Neural progenitor cell (in vitro differentiated cells): Measurements from ENCODE around the gene KHNYN. TPM values are rescaled to one million over a fixed set of nuclear protein-coding genes. Genes with fewer than 3 reads are reported as not detected.

Experiments used
- DNase-seq: peaks from one replicate; pipeline ENCODE4 v3.0.0-alpha.2; 2016; ENCODE audit warnings: low spot score
- H2AFZ ChIP-seq: fragments of 200-600 bp; sonication (generic); replicated peaks from 2 replicates; pipeline ENCODE4 v1.6.1; 2016; ENCODE audit warnings: antibody characterized with exemption
- H3F3A ChIP-seq: fragments of 200-600 bp; sonication (generic); 2 replicates; pipeline ENCODE4 v1.6.1; 2016; ENCODE audit warnings: antibody characterized with exemption, low read depth
- H3K27ac ChIP-seq: fragments of 200-600 bp; sonication (generic); 2 replicates; pipeline ENCODE4 v1.5.1; 2016; ENCODE audit warnings: mild to moderate bottlenecking
- H3K27me3 ChIP-seq: fragments of 200-600 bp; sonication (generic); 2 replicates; pipeline ENCODE4 v1.6.1; 2016; ENCODE audit warnings: mild to moderate bottlenecking, moderate library complexity
- H3K36me3 ChIP-seq: fragments of 200-600 bp; sonication (generic); 2 replicates; pipeline ENCODE4 v1.5.1; 2016
- H3K4me1 ChIP-seq: fragments of 200-600 bp; sonication (generic); 2 replicates; pipeline ENCODE4 v1.6.1; 2016; ENCODE audit warnings: mixed run types
- H3K4me2 ChIP-seq: fragments of 200-600 bp; sonication (generic); 2 replicates; pipeline ENCODE4 v1.6.1; 2016
- H3K4me3 ChIP-seq: fragments of 200-600 bp; sonication (generic); 2 replicates; pipeline ENCODE4 v1.5.1; 2016
- H3K79me2 ChIP-seq: fragments of 200-600 bp; sonication (generic); 2 replicates; pipeline ENCODE4 v1.6.1; 2016; ENCODE audit warnings: low read depth
- H3K9ac ChIP-seq: fragments of 200-600 bp; sonication (generic); 2 replicates; pipeline ENCODE4 v1.6.1; 2016
- H3K9me3 ChIP-seq: fragments of 200-600 bp; sonication (generic); 2 replicates; pipeline ENCODE4 v1.5.1; 2016; ENCODE audit warnings: low read depth
- H4K20me1 ChIP-seq: fragments of 200-600 bp; sonication (generic); 2 replicates; pipeline ENCODE4 v1.6.1; 2016; ENCODE audit warnings: low read depth
- H3K27ac Mint-ChIP-seq: 3 replicates; pipeline ENCODE4 v1.8.0; 2021; ENCODE audit warnings: mixed read lengths
- H3K27me3 Mint-ChIP-seq: 2 replicates; pipeline ENCODE4 v1.8.0; 2022; ENCODE audit warnings: low read depth, mild to moderate bottlenecking, inconsistent platforms, moderate library complexity, mixed read lengths; ENCODE audit not compliant: insufficient read depth
- H3K36me3 Mint-ChIP-seq: 3 replicates; pipeline ENCODE4 v1.8.0; 2021; ENCODE audit warnings: mixed read lengths
- H3K4me1 Mint-ChIP-seq: 3 replicates; pipeline ENCODE4 v1.8.0; 2021; ENCODE audit warnings: mixed read lengths
- H3K4me3 Mint-ChIP-seq: 3 replicates; pipeline ENCODE4 v1.8.0; 2021; ENCODE audit warnings: mild to moderate bottlenecking, moderate library complexity, mixed read lengths
- H3K9me3 Mint-ChIP-seq: 3 replicates; pipeline ENCODE4 v1.8.0; 2020; ENCODE audit warnings: mixed read lengths
- CTCF ChIP-seq: fragments of 200-600 bp; sonication (generic); IDR thresholded peaks from 2 replicates; pipeline ENCODE4 v1.5.1; 2017; ENCODE audit warnings: antibody characterized with exemption, mild to moderate bottlenecking
- EZH2 ChIP-seq: fragments of 200-600 bp; sonication (generic); IDR thresholded peaks from 2 replicates; pipeline ENCODE4 v1.6.1; 2017; ENCODE audit warnings: antibody characterized with exemption, mild to moderate bottlenecking, moderate library complexity
- EZH2phosphoT487 ChIP-seq: fragments of 200-600 bp; sonication (generic); IDR thresholded peaks from 2 replicates; pipeline ENCODE4 v1.6.1; 2017; ENCODE audit warnings: antibody characterized with exemption
- total RNA-seq: library from RNA; depleted of rRNA; stranded (reverse); fragments of >200 nt; gene quantifications from 2 replicates; pipeline ENCODE4 v1.2.3, GENCODE V29; 2015; ENCODE audit warnings: low replicate concordance

The KHNYN gene
- total RNA-seq, 1 donor from 2014 or later = 20.4 TPM

- peaks cover 10% of the 10 kb centered on the region for H3K27me3 Mint-ChIP-seq
These were observed 7.9 kb downstream of the KHNYN start for GRCh38 chr14:24437736-24438067.

GRCh38 chr14:24438223-24439097, 8.7 kb downstream of the KHNYN start:
- Histone ChIP-seq H3K9ac (no peak overlapping the region), H3K79me2 (peaks cover 18% of the 10 kb centered on the region), H3K4me2 (no peak overlapping the region), H3K27me3 (no peaks in the 10 kb centered on the region), H3K4me1 (peaks cover 9% of the 10 kb centered on the region), H3K9me3 (no peaks in the 10 kb centered on the region), H2AFZ (no peak overlapping the region), H3K4me3 (no peak overlapping the region), H3K27ac (no peak overlapping the region), H3F3A (peaks cover 27% of the 10 kb centered on the region), H3K36me3 (no peaks in the 10 kb centered on the region), H4K20me1 (peaks cover 18% of the 10 kb centered on the region)
- Mint-ChIP-seq H3K9me3 (no peaks in the 10 kb centered on the region), H3K4me3 (no peak overlapping the region), H3K36me3 (peaks cover 16% of the 10 kb centered on the region), H3K27ac (no peak overlapping the region), H3K27me3 (peaks cover 11% of the 10 kb centered on the region), H3K4me1 (peaks cover 14% of the 10 kb centered on the region)
- TF ChIP-seq EZH2 (no peak), EZH2phosphoT487 (no peak), CTCF (no peak)
- no peak for DNase-seq

More at GRCh38 chr14:24437736-24438067, 7.9 kb downstream of the KHNYN start:
- Mint-ChIP-seq H3K27ac (no peak overlapping the region), H3K9me3 (no peaks in the 10 kb centered on the region), H3K36me3 (peaks cover 18% of the 10 kb centered on the region), H3K4me1 (peaks cover 12% of the 10 kb centered on the region), H3K4me3 (no peak overlapping the region)
- DNase-seq = no peak
- Histone ChIP-seq H3K79me2 (peaks cover 13% of the 10 kb centered on the region), H3K4me2 (no peak overlapping the region), H3K9me3 (no peaks in the 10 kb centered on the region), H3K36me3 (no peaks in the 10 kb centered on the region), H4K20me1 (peaks cover 19% of the 10 kb centered on the region), H3F3A (peaks cover 27% of the 10 kb centered on the region), H3K4me3 (no peak overlapping the region), H2AFZ (no peak overlapping the region), H3K9ac (no peak overlapping the region), H3K27me3 (no peaks in the 10 kb centered on the region), H3K4me1 (peaks cover 9% of the 10 kb centered on the region), H3K27ac (no peak overlapping the region)
- no peak for TF ChIP-seq CTCF
- TF ChIP-seq EZH2phosphoT487 = no peak
- no peak for TF ChIP-seq EZH2

GRCh38 chr14:24439257-24439656, 9.5 kb downstream of the KHNYN start:
- Histone ChIP-seq H3K4me1 (peaks cover 9% of the 10 kb centered on the region), H3K9ac (no peak overlapping the region), H3K4me2 (no peak overlapping the region), H3F3A (peaks cover 27% of the 10 kb centered on the region), H2AFZ (no peak overlapping the region), H3K4me3 (no peak overlapping the region), H3K27ac (no peak overlapping the region), H3K9me3 (no peaks in the 10 kb centered on the region), H3K79me2 (peaks cover 21% of the 10 kb centered on the region), H3K27me3 (no peaks in the 10 kb centered on the region), H4K20me1 (peaks cover 18% of the 10 kb centered on the region), H3K36me3 (no peaks in the 10 kb centered on the region)
- no peak for DNase-seq
- H3K27ac Mint-ChIP-seq = no peak overlapping the region
- peaks cover 11% of the 10 kb centered on the region for H3K27me3 Mint-ChIP-seq
- H3K36me3 Mint-ChIP-seq = peaks cover 16% of the 10 kb centered on the region
- H3K4me1 Mint-ChIP-seq = peaks cover 15% of the 10 kb centered on the region
- H3K4me3 Mint-ChIP-seq = no peak overlapping the region
- H3K9me3 Mint-ChIP-seq = no peaks in the 10 kb centered on the region
- TF ChIP-seq EZH2phosphoT487 (no peak), CTCF (no peak), EZH2 (no peak)
